PC-9 (cell line): ENCODE results near the gene BRSK2. TPM values are rescaled to one million over a fixed set of nuclear protein-coding genes. Genes with fewer than 3 reads are reported as not detected.

Experiments used
- BruUV-seq: library from RNA; stranded (reverse); fragments of 400-500 nt; replicated peaks from 2 replicates; lab custom pipeline; 2021; lab: Mats Ljungman, UMichigan
- CTCF ChIA-PET: fragments of 300-600 bp; sonication (Branson Sonifier 250); formaldehyde crosslinking; loops from one replicate; lab custom pipeline; 2022; ENCODE audit warnings: antibody characterized with exemption; lab: Charles Lee
- POLR2A ChIA-PET: fragments of 300-600 bp; sonication (Branson Sonifier 250); formaldehyde crosslinking; loops from one replicate; lab custom pipeline; 2022; ENCODE audit warnings: antibody characterized with exemption; ENCODE audit not compliant: unreplicated experiment; lab: Charles Lee
- DNase-seq, 2 experiments: peaks; one replicate each; pipeline versions ENCODE4 v3.0.0 to v3.0.0-alpha.2; 2015 to 2022; ENCODE audit warnings: mixed read lengths in 1 of 2
- H2AFZ ChIP-seq: fragments of 200-600 bp; sonication (generic); 2 replicates; pipeline ENCODE4 v1.8.1; 2017; ENCODE audit warnings: antibody characterized with exemption
- H3F3A ChIP-seq: fragments of 200-600 bp; sonication (generic); 2 replicates; pipeline ENCODE4 v1.8.1; 2017; ENCODE audit warnings: antibody characterized with exemption, mild to moderate bottlenecking, low read depth; ENCODE audit not compliant: insufficient read depth
- H3K27ac ChIP-seq: fragments of 200-600 bp; sonication (generic); 2 replicates; pipeline ENCODE4 v1.6.1; 2016; ENCODE audit warnings: mixed run types
- H3K27me3 ChIP-seq: fragments of 200-600 bp; sonication (generic); 2 replicates; pipeline ENCODE4 v1.6.1; 2016; ENCODE audit warnings: low read depth, mixed run types; ENCODE audit not compliant: insufficient read depth
- H3K36me3 ChIP-seq: fragments of 200-600 bp; sonication (generic); 2 replicates; pipeline ENCODE4 v1.6.1; 2016; ENCODE audit warnings: low read depth, mixed run types
- H3K4me1 ChIP-seq: fragments of 200-600 bp; sonication (generic); replicated peaks from 2 replicates; pipeline ENCODE4 v1.6.1; 2016; ENCODE audit warnings: mixed run types; ENCODE audit not compliant: insufficient read depth
- H3K4me2 ChIP-seq: fragments of 200-600 bp; sonication (generic); 2 replicates; pipeline ENCODE4 v1.6.1; 2017; ENCODE audit warnings: mixed run types
- H3K4me3 ChIP-seq: fragments of 200-600 bp; sonication (generic); 2 replicates; pipeline ENCODE4 v1.6.1; 2016; ENCODE audit warnings: mixed run types
- H3K79me2 ChIP-seq: fragments of 200-600 bp; sonication (generic); 2 replicates; pipeline ENCODE4 v1.6.1; 2017; ENCODE audit warnings: low read depth, mixed run types
- H3K9me2 ChIP-seq: fragments of 200-600 bp; sonication (generic); 2 replicates; pipeline ENCODE4 v1.8.1; 2017; ENCODE audit warnings: mild to moderate bottlenecking; ENCODE audit not compliant: insufficient read depth
- H3K9me3 ChIP-seq: fragments of 200-600 bp; sonication (generic); 2 replicates; pipeline ENCODE4 v1.8.1; 2016; ENCODE audit warnings: low read depth; ENCODE audit not compliant: insufficient read depth
- H4K20me1 ChIP-seq: fragments of 200-600 bp; sonication (generic); 2 replicates; pipeline ENCODE4 v1.8.1; 2017; ENCODE audit not compliant: insufficient read depth
- EZH2 ChIP-seq: fragments of 200-600 bp; sonication (generic); IDR thresholded peaks from 2 replicates; pipeline ENCODE4 v1.8.0; 2017; ENCODE audit warnings: antibody characterized with exemption, low read depth
- intact Hi-C: fragments of 100-400 bp; cut with micrococcal nuclease; formaldehyde crosslinking; loops from one replicate; pipeline ENCODE4 v1.10.0; 2022; ENCODE audit not compliant: unreplicated experiment
- total RNA-seq: library from RNA; stranded (reverse); gene quantifications from 2 replicates; pipeline ENCODE4 v1.2.3, GENCODE V29; 2021
- TF ChIP-seq, protein P1 (sequence below): fragments of 200-600 bp; sonication (generic); conservative IDR thresholded peaks from 2 replicates; pipeline ENCODE4 v1.6.1; 2017; ENCODE audit warnings: mixed run types, antibody characterized with exemption, mild to moderate bottlenecking, moderate library complexity

BRSK2 gene
- total RNA-seq, 1 experiment from 2014 or later, result 2.9 TPM

- ChIA-PET POLR2A (no interaction called here), CTCF (no interaction called here)
- Histone ChIP-seq H3K9me3 (no peaks in the 10 kb centered on the region), H2AFZ (no peak overlapping the region), H3F3A (no peaks in the 10 kb centered on the region), H3K36me3 (no peaks in the 10 kb centered on the region), H3K79me2 (no peaks in the 10 kb centered on the region), H4K20me1 (no peaks in the 10 kb centered on the region), H3K9me2 (no peaks in the 10 kb centered on the region), H3K4me1 (no peaks in the 10 kb centered on the region; the same call in 1 of the 2 replicates), H3K4me3 (no peak overlapping the region), H3K27me3 (peaks cover 22% of the 10 kb centered on the region), H3K27ac (no peak overlapping the region), H3K4me2 (no peak overlapping the region)
- DNase-seq, result no peak
- intact Hi-C loops, result no loop called here
- no peak for TF ChIP-seq EZH2
- TF ChIP-seq, protein P1, sequence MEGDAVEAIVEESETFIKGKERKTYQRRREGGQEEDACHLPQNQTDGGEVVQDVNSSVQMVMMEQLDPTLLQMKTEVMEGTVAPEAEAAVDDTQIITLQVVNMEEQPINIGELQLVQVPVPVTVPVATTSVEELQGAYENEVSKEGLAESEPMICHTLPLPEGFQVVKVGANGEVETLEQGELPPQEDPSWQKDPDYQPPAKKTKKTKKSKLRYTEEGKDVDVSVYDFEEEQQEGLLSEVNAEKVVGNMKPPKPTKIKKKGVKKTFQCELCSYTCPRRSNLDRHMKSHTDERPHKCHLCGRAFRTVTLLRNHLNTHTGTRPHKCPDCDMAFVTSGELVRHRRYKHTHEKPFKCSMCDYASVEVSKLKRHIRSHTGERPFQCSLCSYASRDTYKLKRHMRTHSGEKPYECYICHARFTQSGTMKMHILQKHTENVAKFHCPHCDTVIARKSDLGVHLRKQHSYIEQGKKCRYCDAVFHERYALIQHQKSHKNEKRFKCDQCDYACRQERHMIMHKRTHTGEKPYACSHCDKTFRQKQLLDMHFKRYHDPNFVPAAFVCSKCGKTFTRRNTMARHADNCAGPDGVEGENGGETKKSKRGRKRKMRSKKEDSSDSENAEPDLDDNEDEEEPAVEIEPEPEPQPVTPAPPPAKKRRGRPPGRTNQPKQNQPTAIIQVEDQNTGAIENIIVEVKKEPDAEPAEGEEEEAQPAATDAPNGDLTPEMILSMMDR, result no peak
- BruUV-seq, result no TSS peak
Measured at GRCh38 chr11:1369371-1370005, 20.2 kb upstream of the BRSK2 start.

DNA sequence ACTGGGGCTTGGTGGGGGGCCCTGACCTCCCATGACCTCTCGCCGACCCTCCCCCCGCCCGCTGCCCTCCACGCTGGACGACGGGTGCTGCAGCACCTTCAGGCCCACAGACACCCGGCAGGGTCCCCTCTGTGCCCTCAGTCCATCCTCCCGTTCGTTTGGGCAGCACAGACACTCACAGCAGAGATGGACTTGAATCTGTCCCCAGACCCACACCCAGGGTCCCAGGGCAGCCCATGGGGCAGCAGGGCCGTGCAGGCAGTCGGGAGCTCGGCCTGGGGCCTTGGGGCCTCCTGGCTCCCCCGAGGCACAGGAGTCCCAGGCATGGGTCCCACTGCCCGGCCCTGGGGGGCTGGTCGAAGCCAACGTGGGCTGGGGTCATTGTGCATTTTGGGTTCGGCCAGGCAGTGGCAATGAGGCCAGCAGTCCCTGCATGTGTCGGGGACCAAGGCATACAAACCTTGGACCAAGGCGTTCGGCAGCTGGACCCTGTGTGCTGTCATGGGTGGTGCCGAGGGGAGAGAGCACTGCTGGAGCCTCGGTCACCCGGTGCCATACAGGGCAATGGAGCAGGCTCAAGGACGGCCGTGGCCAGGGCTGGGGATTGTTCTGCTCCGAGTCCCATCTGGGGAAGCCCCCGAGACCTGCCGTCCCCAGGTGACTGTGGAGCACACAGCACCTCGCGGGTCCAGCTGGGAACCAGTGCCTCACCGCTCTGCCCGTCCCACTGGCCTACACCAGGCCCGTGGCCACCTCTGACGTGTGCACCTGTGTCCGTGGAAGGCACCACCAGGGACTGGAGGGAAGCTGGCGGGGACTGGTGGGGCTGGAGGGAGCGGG is 19.3 kb upstream of the BRSK2 start:
- H4K20me1 ChIP-seq, result no peaks in the 10 kb centered on the region
- H3K27me3 ChIP-seq, result peaks cover 16% of the 10 kb centered on the region
- ChIA-PET POLR2A (no interaction called here), CTCF (no interaction called here)
- H3K36me3 ChIP-seq, result no peaks in the 10 kb centered on the region
- H3K4me1 ChIP-seq, result no peaks in the 10 kb centered on the region; the same call in 1 of the 2 replicates
- no peaks in the 10 kb centered on the region for H3F3A ChIP-seq
- H2AFZ ChIP-seq, result no peak overlapping the region
- BruUV-seq, result no TSS peak
- H3K79me2 ChIP-seq, result no peaks in the 10 kb centered on the region
- H3K27ac ChIP-seq, result no peak overlapping the region
- TF ChIP-seq EZH2, result no peak
- TF ChIP-seq, protein P1, result no peak
- no peak overlapping the region for H3K4me3 ChIP-seq
- DNase-seq, result no peak
- intact Hi-C loops, result no loop called here
- no peaks in the 10 kb centered on the region for H3K9me3 ChIP-seq
- no peaks in the 10 kb centered on the region for H3K9me2 ChIP-seq
- H3K4me2 ChIP-seq, result no peak overlapping the region

DNA sequence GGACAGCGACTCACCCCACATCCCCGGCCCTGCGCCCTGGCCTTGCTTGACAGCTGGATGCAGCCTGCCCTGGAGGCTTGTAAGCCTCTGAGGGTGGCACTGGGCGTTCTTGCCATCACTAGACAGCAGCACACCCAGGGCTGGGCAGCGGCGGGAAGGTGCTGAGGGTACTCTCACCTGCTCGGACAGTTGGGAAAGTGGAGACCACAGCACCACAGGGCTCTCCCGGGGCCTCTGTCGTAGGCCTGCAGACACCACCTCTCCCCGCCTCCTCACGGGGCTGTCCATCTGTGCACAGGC is 18.8 kb upstream of the BRSK2 start:
- Histone ChIP-seq H3K9me3 (no peaks in the 10 kb centered on the region), H3K4me3 (no peak overlapping the region), H3K9me2 (no peaks in the 10 kb centered on the region), H3K36me3 (no peaks in the 10 kb centered on the region), H3F3A (no peaks in the 10 kb centered on the region), H3K27me3 (peaks cover 16% of the 10 kb centered on the region), H2AFZ (no peak overlapping the region), H3K4me1 (no peaks in the 10 kb centered on the region; the same call in 1 of the 2 replicates), H3K4me2 (no peak overlapping the region), H4K20me1 (no peaks in the 10 kb centered on the region), H3K27ac (no peak overlapping the region), H3K79me2 (no peaks in the 10 kb centered on the region)
- POLR2A ChIA-PET, result no interaction called here
- CTCF ChIA-PET, result no interaction called here
- no TSS peak for BruUV-seq
- TF ChIP-seq EZH2, result no peak
- DNase-seq, result no peak
- intact Hi-C loops, result no loop called here
